ENCODE results near the gene RAB3GAP1. TPM values are rescaled to one million over a fixed set of nuclear protein-coding genes. Genes with fewer than 3 reads are reported as not detected.

The RAB3GAP1 gene
- polyA plus RNA-seq, 1 of the 3 experiments (the other 2 are of a cell fraction): 10.9 TPM

DNA sequence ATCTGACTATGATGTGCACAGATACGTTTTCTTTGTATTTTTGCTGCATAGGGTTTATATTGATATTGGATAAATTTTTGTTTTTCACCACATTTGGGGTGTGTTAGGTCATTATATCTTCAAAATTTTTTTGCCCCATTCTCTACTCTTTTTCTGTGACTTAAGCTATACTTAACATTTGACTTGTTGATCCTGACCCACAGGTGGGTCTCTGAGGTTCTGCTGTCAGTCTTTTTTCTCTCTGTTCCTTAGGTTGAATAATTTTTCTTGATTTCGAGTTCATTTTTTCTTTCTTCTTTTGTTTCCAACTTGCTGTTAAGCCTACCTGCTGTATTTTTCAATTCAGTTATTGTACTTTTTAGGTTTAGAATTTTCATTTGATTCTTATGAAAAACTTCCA is 12.1 kb downstream of the RAB3GAP1 start:
- WGBS (ENCODE audit: low lambda C conversion rate): 95% methylated on average over 2 of the region's 2 CpGs
- CTCF ChIA-PET: no interaction called here
- Histone ChIP-seq H3F3A (replicated peaks; ENCODE audit: insufficient read depth) (peaks cover 18% of the 10 kb centered on the region), H3K9me3 (0 out of 2 replicates have a peak, but pooled peaks cover 4% of the 10 kb centered on the region), H4K20me1 (ENCODE audit: insufficient read depth) (peaks cover 6% of the 10 kb centered on the region; the same call in 1 of the 2 replicates), H3K27me3 (ENCODE audit: insufficient read depth) (no peaks in the 10 kb centered on the region), H3K9me2 (no peaks in the 10 kb centered on the region), H3K9ac (no peak overlapping the region), H3K4me3 (ENCODE audit: low read depth in 2 of 2, low read length in 1 of 2) (no peak overlapping the region), H3K4me1 (ENCODE audit: control insufficient read depth in 1 of 2, insufficient read depth in 2 of 2, low read depth in 1 of 2, low read length in 1 of 2) (no peaks in the 10 kb centered on the region), H3K4me2 (no peak overlapping the region), H3K79me2 (ENCODE audit: insufficient read depth) (peaks cover 100% of the 10 kb centered on the region), H3K36me3 (replicated peaks in 1 of 2; ENCODE audit: control insufficient read depth in 1 of 2, insufficient read depth in 2 of 2, low read length in 1 of 2) (peaks cover 35 to 54% of the 10 kb centered on the region in 2 experiments), H3K27ac (ENCODE audit: low read depth in 2 of 2, low read length in 1 of 2) (no peak overlapping the region), H2AFZ (ENCODE audit: low read depth) (no peak overlapping the region)
- POLR2A ChIA-PET: no interaction called here
- TF ChIP-seq ZBTB33 (IDR thresholded peaks at IDR 0.05; ENCODE audit: borderline replicate concordance, low read depth): no peak
- TF ChIP-seq MEF2A (IDR thresholded peaks at IDR 0.05; ENCODE audit: borderline replicate concordance, low read depth): no peak
- no peak for TF ChIP-seq EZH2phosphoT487 (IDR thresholded peaks at IDR 0.05; ENCODE audit: borderline replicate concordance, low read depth)
- no peak for DNase-seq

DNA sequence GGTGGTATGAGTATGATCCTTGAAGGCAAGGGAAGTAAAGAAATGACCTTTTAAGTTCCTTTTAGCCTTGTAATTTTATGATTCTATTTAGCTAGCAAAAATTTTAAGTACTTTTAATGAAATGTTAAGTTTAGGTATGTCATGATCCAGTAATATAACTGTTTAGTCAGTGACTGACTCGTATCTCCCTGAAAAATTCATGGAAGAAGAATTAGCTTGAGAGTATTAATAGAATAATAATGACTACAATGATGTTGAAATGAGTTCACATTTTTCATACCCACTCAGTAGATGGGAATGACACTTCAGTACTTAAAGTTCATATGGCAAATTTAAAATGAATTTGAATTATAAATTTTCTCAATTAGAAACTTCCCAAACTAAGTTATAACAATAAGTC is 14.6 kb downstream of the RAB3GAP1 start:
- H4K20me1 ChIP-seq (ENCODE audit: insufficient read depth): peaks cover 5% of the 10 kb centered on the region; the same call in 1 of the 2 replicates
- 0 out of 2 replicates have a peak overlapping the region, but pooled peaks have one; percentile 8 for H3K9ac ChIP-seq
- peak overlapping the region in 1 of 2 experiments; percentile 58; a peak in 2 of 4 replicates for H3K27ac ChIP-seq (ENCODE audit: low read depth in 2 of 2, low read length in 1 of 2)
- H3K4me3 ChIP-seq (ENCODE audit: low read depth in 2 of 2, low read length in 1 of 2): no peak overlapping the region
- no peak overlapping the region for H2AFZ ChIP-seq (ENCODE audit: low read depth)
- H3K9me3 ChIP-seq: peaks cover 12% of the 10 kb centered on the region
- CTCF ChIA-PET: no interaction called here
- no peak for DNase-seq
- H3K27me3 ChIP-seq (ENCODE audit: insufficient read depth): no peaks in the 10 kb centered on the region
- peaks cover 25 to 55% of the 10 kb centered on the region in 2 experiments for H3K36me3 ChIP-seq (replicated peaks in 1 of 2; ENCODE audit: control insufficient read depth in 1 of 2, insufficient read depth in 2 of 2, low read length in 1 of 2)
- H3K4me1 ChIP-seq (ENCODE audit: control insufficient read depth in 1 of 2, insufficient read depth in 2 of 2, low read depth in 1 of 2, low read length in 1 of 2): no peaks in the 10 kb centered on the region
- peaks cover 96% of the 10 kb centered on the region for H3K79me2 ChIP-seq (ENCODE audit: insufficient read depth)
- WGBS (ENCODE audit: low lambda C conversion rate): 31% methylated on average over 1 of the region's 1 CpG
- H3K9me2 ChIP-seq: no peaks in the 10 kb centered on the region
- H3F3A ChIP-seq (replicated peaks; ENCODE audit: insufficient read depth): peaks cover 18% of the 10 kb centered on the region
- H3K4me2 ChIP-seq: no peak overlapping the region
- POLR2A ChIA-PET: no interaction called here
- TF ChIP-seq MXI1 (IDR thresholded peaks at IDR 0.05; ENCODE audit: low read depth, low read length): no peak
- no peak for TF ChIP-seq NRF1 (IDR thresholded peaks at IDR 0.05; ENCODE audit: low read depth, low read length)
- no peak for TF ChIP-seq CHD2 (IDR thresholded peaks at IDR 0.05; ENCODE audit: low read length, partially characterized antibody)
- TF ChIP-seq, protein P1, sequence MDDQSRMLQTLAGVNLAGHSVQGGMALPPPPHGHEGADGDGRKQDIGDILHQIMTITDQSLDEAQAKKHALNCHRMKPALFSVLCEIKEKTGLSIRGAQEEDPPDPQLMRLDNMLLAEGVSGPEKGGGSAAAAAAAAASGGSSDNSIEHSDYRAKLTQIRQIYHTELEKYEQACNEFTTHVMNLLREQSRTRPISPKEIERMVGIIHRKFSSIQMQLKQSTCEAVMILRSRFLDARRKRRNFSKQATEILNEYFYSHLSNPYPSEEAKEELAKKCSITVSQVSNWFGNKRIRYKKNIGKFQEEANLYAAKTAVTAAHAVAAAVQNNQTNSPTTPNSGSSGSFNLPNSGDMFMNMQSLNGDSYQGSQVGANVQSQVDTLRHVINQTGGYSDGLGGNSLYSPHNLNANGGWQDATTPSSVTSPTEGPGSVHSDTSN (IDR thresholded peaks at IDR 0.05): no peak
- TF ChIP-seq MEF2A (IDR thresholded peaks at IDR 0.05; ENCODE audit: borderline replicate concordance, low read depth): no peak
- TF ChIP-seq POLR2AphosphoS5 (IDR thresholded peaks at IDR 0.05; ENCODE audit: low read depth, low read length): no peak
- TF ChIP-seq ELF1 (IDR thresholded peaks at IDR 0.05): no peak
- TF ChIP-seq TAF1 (IDR thresholded peaks at IDR 0.05; ENCODE audit: borderline replicate concordance, low read depth, low read length): no peak
- no peak for TF ChIP-seq ZBTB33 (IDR thresholded peaks at IDR 0.05; ENCODE audit: borderline replicate concordance, low read depth)
- no peak for TF ChIP-seq FOXM1 (IDR thresholded peaks at IDR 0.05; ENCODE audit: low read depth)
- TF ChIP-seq, protein P2, sequence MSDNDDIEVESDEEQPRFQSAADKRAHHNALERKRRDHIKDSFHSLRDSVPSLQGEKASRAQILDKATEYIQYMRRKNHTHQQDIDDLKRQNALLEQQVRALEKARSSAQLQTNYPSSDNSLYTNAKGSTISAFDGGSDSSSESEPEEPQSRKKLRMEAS (IDR thresholded peaks at IDR 0.05; ENCODE audit: low read depth): no peak
- no peak for TF ChIP-seq RXRA (IDR thresholded peaks at IDR 0.05; ENCODE audit: borderline replicate concordance, low read depth)
- TF ChIP-seq FOSL2 (IDR thresholded peaks at IDR 0.05; ENCODE audit: borderline replicate concordance, low read depth): no peak
- TF ChIP-seq, protein P3, sequence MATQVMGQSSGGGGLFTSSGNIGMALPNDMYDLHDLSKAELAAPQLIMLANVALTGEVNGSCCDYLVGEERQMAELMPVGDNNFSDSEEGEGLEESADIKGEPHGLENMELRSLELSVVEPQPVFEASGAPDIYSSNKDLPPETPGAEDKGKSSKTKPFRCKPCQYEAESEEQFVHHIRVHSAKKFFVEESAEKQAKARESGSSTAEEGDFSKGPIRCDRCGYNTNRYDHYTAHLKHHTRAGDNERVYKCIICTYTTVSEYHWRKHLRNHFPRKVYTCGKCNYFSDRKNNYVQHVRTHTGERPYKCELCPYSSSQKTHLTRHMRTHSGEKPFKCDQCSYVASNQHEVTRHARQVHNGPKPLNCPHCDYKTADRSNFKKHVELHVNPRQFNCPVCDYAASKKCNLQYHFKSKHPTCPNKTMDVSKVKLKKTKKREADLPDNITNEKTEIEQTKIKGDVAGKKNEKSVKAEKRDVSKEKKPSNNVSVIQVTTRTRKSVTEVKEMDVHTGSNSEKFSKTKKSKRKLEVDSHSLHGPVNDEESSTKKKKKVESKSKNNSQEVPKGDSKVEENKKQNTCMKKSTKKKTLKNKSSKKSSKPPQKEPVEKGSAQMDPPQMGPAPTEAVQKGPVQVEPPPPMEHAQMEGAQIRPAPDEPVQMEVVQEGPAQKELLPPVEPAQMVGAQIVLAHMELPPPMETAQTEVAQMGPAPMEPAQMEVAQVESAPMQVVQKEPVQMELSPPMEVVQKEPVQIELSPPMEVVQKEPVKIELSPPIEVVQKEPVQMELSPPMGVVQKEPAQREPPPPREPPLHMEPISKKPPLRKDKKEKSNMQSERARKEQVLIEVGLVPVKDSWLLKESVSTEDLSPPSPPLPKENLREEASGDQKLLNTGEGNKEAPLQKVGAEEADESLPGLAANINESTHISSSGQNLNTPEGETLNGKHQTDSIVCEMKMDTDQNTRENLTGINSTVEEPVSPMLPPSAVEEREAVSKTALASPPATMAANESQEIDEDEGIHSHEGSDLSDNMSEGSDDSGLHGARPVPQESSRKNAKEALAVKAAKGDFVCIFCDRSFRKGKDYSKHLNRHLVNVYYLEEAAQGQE (IDR thresholded peaks at IDR 0.05; ENCODE audit: low read depth, low read length): no peak
- no peak for TF ChIP-seq JUND (IDR thresholded peaks at IDR 0.05)

All from SK-N-SH (cell line).